A673 (cell line): ENCODE results near the gene HMBS. TPM values are rescaled to one million over a fixed set of nuclear protein-coding genes. Genes with fewer than 3 reads are reported as not detected.
A peak's percentile ranks its signal among the peaks of the same experiment; 100 is the strongest.

Experiments
- BruUV-seq: library from RNA; stranded (reverse); fragments of 400-500 nt; replicated peaks from 2 replicates; lab custom pipeline; 2021; lab: Mats Ljungman, UMichigan
- CTCF ChIA-PET: fragments of 300-600 bp; sonication (Branson Sonifier 250); formaldehyde crosslinking; loops from one replicate; lab custom pipeline; 2022; ENCODE audit warnings: antibody characterized with exemption; lab: Charles Lee
- POLR2A ChIA-PET: fragments of 300-600 bp; sonication (Branson Sonifier 250); formaldehyde crosslinking; loops from one replicate; lab custom pipeline; 2022; ENCODE audit warnings: antibody characterized with exemption; ENCODE audit not compliant: low non-redundant PET; lab: Charles Lee
- DNase-seq: peaks from one replicate; pipeline ENCODE4 v3.0.0-alpha.2; 2015; ENCODE audit warnings: low spot score
- H3K27ac ChIP-seq: fragments of 200-600 bp; sonication (generic); 2 replicates; pipeline ENCODE4 v1.5.1; 2016; ENCODE audit warnings: mixed run types, low read depth, mild to moderate bottlenecking, mixed read lengths, antibody characterized with exemption, low read length; ENCODE audit not compliant: poor library complexity, severe bottlenecking
- H3K27me3 ChIP-seq: fragments of 200-600 bp; sonication (generic); replicated peaks from 2 replicates; pipeline ENCODE4 v1.6.1; 2017; ENCODE audit warnings: mixed run types, low read depth, mild to moderate bottlenecking, mixed read lengths, antibody characterized with exemption, low read length; ENCODE audit not compliant: insufficient read depth, poor library complexity
- H3K36me3 ChIP-seq: fragments of 200-600 bp; sonication (generic); 2 replicates; pipeline ENCODE4 v1.6.1; 2016; ENCODE audit warnings: mixed run types, mild to moderate bottlenecking, mixed read lengths, antibody characterized with exemption, low read length; ENCODE audit not compliant: insufficient read depth, poor library complexity, severe bottlenecking
- H3K4me1 ChIP-seq: fragments of 200-600 bp; sonication (generic); 2 replicates; pipeline ENCODE4 v1.6.1; 2017; ENCODE audit warnings: mixed run types, mild to moderate bottlenecking, mixed read lengths, antibody characterized with exemption, low read length; ENCODE audit not compliant: insufficient read depth, poor library complexity, severe bottlenecking
- H3K4me3 ChIP-seq: fragments of 200-600 bp; sonication (generic); 2 replicates; pipeline ENCODE4 v1.5.1; 2016; ENCODE audit warnings: low read depth, mixed run types, mild to moderate bottlenecking, mixed read lengths, low read length; ENCODE audit not compliant: poor library complexity, severe bottlenecking
- H3K9me3 ChIP-seq: fragments of 200-600 bp; sonication (generic); 2 replicates; pipeline ENCODE4 v1.6.1; 2016; ENCODE audit warnings: mixed run types, low read depth, mild to moderate bottlenecking, mixed read lengths, antibody characterized with exemption, low read length; ENCODE audit not compliant: poor library complexity, severe bottlenecking
- EZH2 ChIP-seq: fragments of 200-600 bp; sonication (generic); IDR thresholded peaks from 2 replicates; pipeline ENCODE4 v1.6.1; 2017; ENCODE audit warnings: borderline replicate concordance, low read depth, mild to moderate bottlenecking, mixed read lengths, antibody characterized with exemption, low read length; ENCODE audit not compliant: poor library complexity, severe bottlenecking
- intact Hi-C: fragments of 100-400 bp; cut with micrococcal nuclease; formaldehyde crosslinking; loops from one replicate; pipeline ENCODE4 v1.10.0; 2022; ENCODE audit not compliant: unreplicated experiment
- total RNA-seq: library from RNA; stranded (reverse); gene quantifications from 2 replicates; pipeline ENCODE4 v1.2.3, GENCODE V29; 2021
- TF ChIP-seq, protein P1 (sequence below): fragments of 300-800, 200-600 bp; sonication (generic); conservative IDR thresholded peaks from 2 replicates; pipeline ENCODE4 v1.5.1; 2017; ENCODE audit warnings: low read depth, mild to moderate bottlenecking, antibody characterized with exemption, low read length, moderate library complexity, mixed read lengths

The HMBS gene
- total RNA-seq, 1 experiment from 2014 or later, result 72.5 TPM

DNA sequence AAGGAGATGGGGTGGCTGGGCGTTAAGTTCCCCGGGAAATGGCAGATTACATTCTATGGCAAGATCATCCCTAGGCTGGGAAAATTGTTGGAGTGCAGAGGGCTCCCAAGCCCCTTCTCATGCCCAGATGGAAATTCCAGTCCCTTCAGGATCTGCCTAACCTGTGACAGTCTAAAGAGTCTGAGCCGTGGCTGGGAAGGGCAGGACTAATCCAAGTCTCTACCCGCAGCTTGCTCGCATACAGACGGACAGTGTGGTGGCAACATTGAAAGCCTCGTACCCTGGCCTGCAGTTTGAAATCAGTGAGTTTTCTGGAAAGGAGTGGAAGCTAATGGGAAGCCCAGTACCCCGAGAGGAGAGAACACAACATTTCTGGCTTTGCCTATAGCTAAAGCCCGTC lies 3.7 kb downstream of the HMBS start:
- intact Hi-C loops, result no loop called here
- Histone ChIP-seq H3K4me3 (no peak overlapping the region), H3K27ac (no peak overlapping the region), H3K27me3 (no peaks in the 10 kb centered on the region), H3K4me1 (peaks cover 33% of the 10 kb centered on the region), H3K9me3 (no peaks in the 10 kb centered on the region), H3K36me3 (peaks cover 29% of the 10 kb centered on the region)
- POLR2A ChIA-PET, result no interaction called here
- no peak for DNase-seq
- CTCF ChIA-PET, result no interaction called here
- TF ChIP-seq, protein P1, sequence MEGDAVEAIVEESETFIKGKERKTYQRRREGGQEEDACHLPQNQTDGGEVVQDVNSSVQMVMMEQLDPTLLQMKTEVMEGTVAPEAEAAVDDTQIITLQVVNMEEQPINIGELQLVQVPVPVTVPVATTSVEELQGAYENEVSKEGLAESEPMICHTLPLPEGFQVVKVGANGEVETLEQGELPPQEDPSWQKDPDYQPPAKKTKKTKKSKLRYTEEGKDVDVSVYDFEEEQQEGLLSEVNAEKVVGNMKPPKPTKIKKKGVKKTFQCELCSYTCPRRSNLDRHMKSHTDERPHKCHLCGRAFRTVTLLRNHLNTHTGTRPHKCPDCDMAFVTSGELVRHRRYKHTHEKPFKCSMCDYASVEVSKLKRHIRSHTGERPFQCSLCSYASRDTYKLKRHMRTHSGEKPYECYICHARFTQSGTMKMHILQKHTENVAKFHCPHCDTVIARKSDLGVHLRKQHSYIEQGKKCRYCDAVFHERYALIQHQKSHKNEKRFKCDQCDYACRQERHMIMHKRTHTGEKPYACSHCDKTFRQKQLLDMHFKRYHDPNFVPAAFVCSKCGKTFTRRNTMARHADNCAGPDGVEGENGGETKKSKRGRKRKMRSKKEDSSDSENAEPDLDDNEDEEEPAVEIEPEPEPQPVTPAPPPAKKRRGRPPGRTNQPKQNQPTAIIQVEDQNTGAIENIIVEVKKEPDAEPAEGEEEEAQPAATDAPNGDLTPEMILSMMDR, result no peak
- no TSS peak for BruUV-seq

DNA sequence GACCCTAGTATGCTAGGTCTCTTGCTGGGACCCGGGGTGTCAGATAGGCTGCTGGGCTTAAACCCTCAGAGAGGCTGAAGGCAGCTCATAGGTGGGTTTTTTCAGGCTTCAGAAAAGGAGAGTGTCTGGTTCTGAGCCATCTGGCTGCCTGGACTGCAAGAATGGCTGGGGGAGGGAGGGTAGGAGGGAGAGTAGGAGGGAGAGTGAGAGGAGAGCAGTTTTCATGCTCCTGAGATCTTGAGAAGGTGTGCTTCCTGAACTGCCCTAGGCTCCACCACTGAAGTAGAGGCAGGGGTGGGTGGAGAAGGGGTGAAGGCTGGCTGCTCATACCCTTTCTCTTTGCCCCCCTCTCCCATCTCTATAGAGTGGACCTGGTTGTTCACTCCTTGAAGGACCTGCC lies 4.6 kb downstream of the HMBS start:
- CTCF ChIA-PET, result no interaction called here
- BruUV-seq, result no TSS peak

DNA sequence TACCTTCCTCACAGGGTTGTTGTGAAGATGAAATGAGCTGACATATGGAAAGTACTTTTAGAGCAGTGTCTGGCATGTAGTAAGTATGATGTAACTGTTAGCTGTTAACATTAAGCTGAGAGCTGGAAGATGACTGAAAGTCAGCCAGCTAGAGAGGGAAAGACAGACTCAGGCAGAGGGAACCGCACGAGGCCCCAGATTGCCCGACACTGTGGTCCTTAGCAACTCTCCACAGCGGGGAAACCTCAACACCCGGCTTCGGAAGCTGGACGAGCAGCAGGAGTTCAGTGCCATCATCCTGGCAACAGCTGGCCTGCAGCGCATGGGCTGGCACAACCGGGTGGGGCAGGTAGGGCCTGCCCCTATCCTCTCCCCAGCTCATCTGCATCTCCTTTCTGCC lies 6.5 kb downstream of the HMBS start:
- TF ChIP-seq EZH2, result no peak
- TF ChIP-seq, protein P1, result no peak
- POLR2A ChIA-PET, result no interaction called here
- H3K9me3 ChIP-seq, result no peaks in the 10 kb centered on the region
- CTCF ChIA-PET, result no interaction called here
- peak overlapping the region; percentile 17 for H3K27ac ChIP-seq
- intact Hi-C loops, result no loop called here
- BruUV-seq, result no TSS peak
- no peaks in the 10 kb centered on the region for H3K27me3 ChIP-seq
- H3K4me1 ChIP-seq, result peaks cover 28% of the 10 kb centered on the region
- H3K36me3 ChIP-seq, result peaks cover 41% of the 10 kb centered on the region
- DNase-seq, result no peak
- peak overlapping the region; percentile 5 for H3K4me3 ChIP-seq

More for the DNA sequence above, 4.6 kb downstream of the HMBS start:
- DNase-seq, result no peak
- H3K27ac ChIP-seq, result no peak overlapping the region
- H3K36me3 ChIP-seq, result peaks cover 38% of the 10 kb centered on the region
- intact Hi-C loops, result no loop called here
- peaks cover 31% of the 10 kb centered on the region for H3K4me1 ChIP-seq
- no peak for TF ChIP-seq EZH2
- TF ChIP-seq, protein P1, result no peak
- H3K27me3 ChIP-seq, result no peaks in the 10 kb centered on the region
- no peaks in the 10 kb centered on the region for H3K9me3 ChIP-seq
- no peak overlapping the region for H3K4me3 ChIP-seq
- POLR2A ChIA-PET, result interaction anchor here (0.5 kb wide), 1 partner anchor 29 kb away, joined by 6 read pairs; no protein-coding TSS in a partner anchor
